CD4-positive, alpha-beta T cell treated with Interleukin-10 for 1 hour (primary cell): ENCODE measurements around the gene LRRC15.

ENCODE experiments used
- DNase-seq: peaks from one replicate; pipeline ENCODE4 v3.0.0-alpha.2; 2020

LRRC15 gene

GRCh38 chr3:194330160-194330559 is 39.4 kb downstream of the LRRC15 start:
- no peak for DNase-seq

- DNase-seq: no peak
Observed at GRCh38 chr3:194329583-194329965, 40.0 kb downstream of the LRRC15 start.

GRCh38 chr3:194328942-194329582 is 40.5 kb downstream of the LRRC15 start:
- DNase-seq: no peak

- DNase-seq: no peak
Observed at GRCh38 chr3:194328053-194328657, 41.4 kb downstream of the LRRC15 start.

- DNase-seq: peak; percentile 15
Observed at GRCh38 chr3:194327218-194328052, 42.1 kb downstream of the LRRC15 start.

- DNase-seq: no peak
Observed at GRCh38 chr3:194326968-194327217, 42.6 kb downstream of the LRRC15 start.

GRCh38 chr3:194326192-194326967 is 43.2 kb downstream of the LRRC15 start:
- DNase-seq: peak; percentile 8

- DNase-seq: no peak
Observed at GRCh38 chr3:194325424-194326153, 44.0 kb downstream of the LRRC15 start.

GRCh38 chr3:194324823-194325327 is 44.7 kb downstream of the LRRC15 start:
- no peak for DNase-seq

- peak; percentile 49 for DNase-seq
Observed at GRCh38 chr3:194323785-194324735, 45.5 kb downstream of the LRRC15 start.

- DNase-seq: no peak
Observed at GRCh38 chr3:194322678-194323211, 46.8 kb downstream of the LRRC15 start.

GRCh38 chr3:194321693-194322640 is 47.6 kb downstream of the LRRC15 start:
- no peak for DNase-seq

- no peak for DNase-seq
Observed at GRCh38 chr3:194320744-194321243, 48.7 kb downstream of the LRRC15 start.

GRCh38 chr3:194320100-194320499 is 49.4 kb downstream of the LRRC15 start:
- DNase-seq: no peak

GRCh38 chr3:194318511-194319161 is 50.9 kb downstream of the LRRC15 start:
- DNase-seq: no peak

- DNase-seq: no peak
Observed at GRCh38 chr3:194316918-194317317, 52.6 kb downstream of the LRRC15 start.

GRCh38 chr3:194315965-194316361 is 53.6 kb downstream of the LRRC15 start:
- DNase-seq: no peak

GRCh38 chr3:194315088-194315964 is 54.2 kb downstream of the LRRC15 start:
- DNase-seq: peak; percentile 80
